Activated CD4-positive, alpha-beta T cell treated with anti-CD3 and anti-CD28 coated beads, Interleukin-10, Interleukin-2, amounts not matched to agents 100 ng/mL and 50 ng/mL, durations not matched to agents 16 hours and 8 hours (primary cell): ENCODE results near the gene CADPS.

ENCODE experiments used
- DNase-seq: peaks from one replicate; pipeline ENCODE4 v3.0.0-alpha.2; 2020

Gene CADPS

DNA sequence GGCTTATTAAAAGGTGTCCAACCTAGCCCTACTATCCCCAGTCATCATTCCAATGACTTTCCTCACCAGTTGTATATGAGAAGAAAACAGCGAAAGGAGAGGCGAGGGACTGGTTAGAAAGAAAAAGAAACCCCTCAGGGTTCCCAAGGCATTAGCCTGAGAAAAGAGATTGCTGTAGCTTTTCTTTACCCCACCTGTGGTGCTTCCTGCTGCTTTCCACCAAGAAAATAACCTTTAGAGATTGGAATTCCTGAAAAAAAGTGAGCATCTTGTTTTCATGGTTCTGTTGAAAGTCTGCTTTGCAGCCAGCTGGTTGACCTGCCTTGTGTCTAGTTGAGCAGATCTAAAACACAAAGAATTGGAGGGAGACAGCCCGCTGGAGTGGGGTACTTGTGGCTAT is 196.4 kb downstream of the CADPS start:
- DNase-seq, result no peak

- DNase-seq, result no peak
Measured at GRCh38 chr3:62677926-62678325, 197.3 kb downstream of the CADPS start.

DNA sequence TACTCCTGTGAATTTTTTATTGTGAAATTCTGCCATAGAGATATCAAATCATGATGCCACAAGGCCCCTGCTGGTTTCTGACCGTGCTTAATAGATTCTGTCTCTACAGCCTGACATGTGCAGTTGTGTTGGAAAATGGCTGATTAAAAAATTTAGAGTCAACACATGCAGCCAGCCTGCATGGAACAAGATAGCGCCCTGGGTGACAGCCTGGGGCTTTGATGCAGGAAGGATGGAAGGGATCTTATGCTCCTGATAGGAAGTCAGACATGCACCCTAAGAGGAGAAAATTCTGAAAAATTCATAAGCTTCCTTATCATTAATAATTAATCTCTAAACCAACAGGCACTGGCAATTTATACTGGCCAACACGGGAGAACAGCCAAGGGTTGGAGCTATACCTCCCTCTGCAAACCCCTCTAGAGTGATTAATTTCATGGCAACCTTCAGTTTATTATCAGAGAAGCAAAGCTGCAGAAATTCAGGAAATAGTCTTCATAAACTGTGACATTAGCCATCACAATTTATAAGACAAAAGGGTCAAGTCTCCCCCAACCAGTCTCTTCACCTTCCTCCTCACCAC is 198.4 kb downstream of the CADPS start:
- DNase-seq, result no peak

GRCh38 chr3:62675492-62675891 is 199.7 kb downstream of the CADPS start:
- no peak for DNase-seq

DNA sequence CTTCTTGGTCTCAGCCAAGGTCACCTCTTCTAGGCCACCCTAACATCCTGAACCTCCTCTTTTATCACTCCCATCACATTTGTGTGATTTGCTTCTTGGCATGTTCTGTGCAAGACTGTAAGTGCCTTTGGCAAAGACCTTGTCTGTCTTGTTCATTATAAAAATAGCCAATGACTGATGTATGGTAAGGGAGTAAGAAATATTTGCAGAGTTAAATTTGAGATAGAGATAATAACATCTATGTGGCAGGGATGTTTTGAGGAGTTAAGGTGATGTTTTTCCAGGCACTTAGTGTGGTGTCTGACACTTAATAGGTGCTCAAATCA is 202.3 kb downstream of the CADPS start:
- no peak for DNase-seq

- DNase-seq, result no peak
Measured at GRCh38 chr3:62672270-62672987, 202.8 kb downstream of the CADPS start.

DNA sequence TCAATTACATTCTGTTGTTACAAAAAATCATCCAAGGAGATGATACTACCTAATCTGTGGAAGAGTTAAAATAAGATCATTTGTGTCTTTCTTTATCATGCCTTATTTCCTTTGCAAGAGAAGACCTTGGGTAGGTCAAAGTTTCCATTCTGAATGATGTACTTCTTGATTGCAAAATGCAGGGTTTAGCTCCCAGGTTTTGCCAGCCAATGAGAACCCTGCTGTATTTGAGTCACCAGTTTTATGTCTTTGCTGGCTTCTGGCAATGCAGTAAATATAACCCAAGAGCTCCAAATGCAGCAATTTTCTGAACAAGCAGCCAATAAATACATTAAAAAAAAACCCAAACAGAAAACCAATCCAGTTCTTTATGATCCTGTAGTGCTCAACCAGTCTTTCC is 204.9 kb downstream of the CADPS start:
- DNase-seq, result no peak

DNA sequence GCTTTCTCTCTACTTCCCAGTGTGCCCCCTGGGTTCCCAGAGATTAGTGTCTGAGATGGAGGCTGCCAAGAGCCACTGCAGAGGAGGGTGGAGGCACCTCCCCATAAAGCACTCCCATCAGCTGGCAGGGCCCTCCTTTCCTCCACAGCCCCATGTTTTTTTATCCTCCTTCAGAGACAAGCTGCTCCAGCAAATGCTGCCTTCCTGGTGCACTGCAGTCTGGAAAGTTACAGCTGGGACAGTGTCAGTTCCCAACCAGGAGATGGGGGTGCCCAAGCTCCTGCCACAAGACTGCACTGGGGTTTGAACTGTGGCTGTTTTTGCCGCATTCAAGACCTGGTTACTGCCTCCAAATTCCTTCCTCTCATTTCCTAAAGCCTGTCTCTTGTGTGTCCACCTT is 206.1 kb downstream of the CADPS start:
- DNase-seq, result no peak

DNA sequence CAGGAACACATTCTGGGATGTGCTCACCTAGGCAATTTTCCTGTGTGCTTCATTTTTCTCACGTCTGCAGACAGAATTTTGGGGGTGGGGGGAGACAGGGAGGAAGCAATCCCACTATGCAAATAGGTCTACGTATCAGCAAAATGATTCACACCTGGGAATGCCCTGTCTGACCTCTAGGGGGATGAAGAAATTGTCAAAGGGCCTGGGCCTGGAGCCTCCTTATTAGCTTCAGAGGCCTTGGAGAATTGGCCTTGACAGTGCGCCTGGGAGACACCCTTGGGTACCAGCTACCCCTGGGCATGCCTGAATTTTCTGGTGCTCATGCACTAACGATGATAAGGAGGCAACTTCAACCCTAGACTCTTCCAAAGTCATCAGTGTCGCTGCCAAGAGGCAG is 207.5 kb downstream of the CADPS start:
- no peak for DNase-seq

DNA sequence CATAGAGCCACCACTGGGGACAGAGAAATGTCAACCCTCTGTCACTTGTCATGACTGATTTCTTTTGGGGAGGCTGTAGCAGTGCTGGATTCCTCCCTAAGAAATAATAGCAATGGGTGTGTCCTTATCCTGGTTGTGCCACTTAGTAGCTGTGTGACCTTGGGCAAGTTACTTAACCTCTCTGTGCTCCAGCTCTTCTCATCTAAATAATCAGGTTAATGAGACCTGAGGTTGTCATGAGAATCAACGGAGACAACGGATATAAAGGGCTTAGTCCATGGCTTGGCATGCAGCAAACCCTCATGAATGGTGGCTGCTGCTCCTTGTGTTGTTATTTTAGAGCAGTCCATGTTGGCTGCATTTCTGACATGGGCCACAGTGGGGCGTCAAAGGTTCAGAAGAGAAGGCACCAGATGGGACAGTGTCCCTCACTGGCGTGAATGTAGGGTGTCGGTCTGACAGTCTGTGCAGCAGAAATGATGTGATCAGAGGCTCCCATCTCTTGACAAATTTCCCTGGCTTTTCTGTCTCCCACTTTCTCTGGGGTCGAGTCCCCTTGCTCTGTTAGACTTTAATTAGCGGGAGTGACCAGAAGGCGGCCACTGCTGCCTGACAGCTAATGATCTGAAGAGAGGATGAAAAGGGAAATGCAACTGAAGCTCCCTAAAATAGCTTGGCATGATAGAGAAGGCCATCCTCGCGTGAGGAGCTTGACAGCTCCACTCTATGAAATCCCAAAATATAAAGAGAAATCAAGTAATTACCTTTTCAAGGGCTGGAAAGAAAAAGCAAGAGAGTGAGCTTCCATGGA is 209.4 kb downstream of the CADPS start:
- DNase-seq, result peak; percentile 58

DNA sequence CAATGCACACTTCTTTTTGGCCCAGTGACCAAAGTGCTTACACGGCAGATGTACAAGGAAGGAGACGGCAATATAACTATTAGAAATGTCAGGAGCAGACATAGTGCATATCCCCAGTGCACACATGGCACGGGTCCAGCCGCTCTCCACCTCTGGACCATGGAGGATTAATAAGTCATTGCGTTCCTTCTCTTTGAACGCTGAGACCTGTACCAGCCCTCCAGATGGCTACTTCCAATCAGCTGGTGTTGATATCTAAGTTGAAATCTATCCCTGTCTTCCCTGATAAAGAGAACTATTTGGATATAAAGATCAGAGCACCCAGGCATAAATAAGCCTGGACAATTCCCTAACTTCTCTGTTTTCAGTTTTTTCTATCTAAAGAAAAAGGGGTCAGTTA is 212.5 kb downstream of the CADPS start:
- no peak for DNase-seq

DNA sequence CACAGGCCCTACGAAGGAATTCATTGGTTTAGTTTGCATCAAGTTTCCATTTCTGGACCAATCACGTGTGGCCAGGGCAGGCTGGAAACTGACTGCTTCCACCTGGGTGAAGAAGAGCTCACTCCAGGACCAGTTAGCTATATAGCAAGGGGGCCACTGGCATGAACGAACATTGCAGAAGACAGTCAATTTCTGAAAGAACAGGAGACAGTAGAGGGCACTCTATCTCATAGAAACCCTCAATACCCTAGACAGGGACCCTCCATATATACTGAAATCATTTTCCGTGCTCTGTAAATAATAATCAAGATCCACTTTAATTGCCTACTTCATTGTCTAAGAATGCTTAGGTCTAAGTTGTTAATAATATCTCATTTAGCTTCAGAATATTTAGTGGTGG is 215.6 kb downstream of the CADPS start:
- DNase-seq, result no peak

DNA sequence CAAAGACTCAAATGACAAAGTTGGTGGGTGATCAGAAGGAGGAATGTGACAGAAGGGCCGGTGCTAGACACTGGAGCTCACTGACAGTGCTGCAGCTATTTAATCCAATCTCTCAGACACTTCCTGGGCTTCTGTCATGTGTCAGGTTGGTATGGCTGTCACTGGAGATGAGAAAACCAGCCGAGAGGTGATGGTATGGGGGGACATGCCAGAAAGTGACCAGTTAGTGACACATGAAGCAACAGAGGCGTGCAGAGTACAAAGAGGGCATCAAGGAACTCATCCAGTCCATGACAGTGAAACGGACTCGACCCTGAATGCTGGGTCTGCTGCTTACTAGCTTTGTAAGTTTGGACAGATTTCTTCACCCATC is 219.5 kb downstream of the CADPS start:
- no peak for DNase-seq

GRCh38 chr3:62655056-62655690 is 220.0 kb downstream of the CADPS start:
- DNase-seq, result no peak

- no peak for DNase-seq
Measured at GRCh38 chr3:62653796-62654195, 221.4 kb downstream of the CADPS start.

DNA sequence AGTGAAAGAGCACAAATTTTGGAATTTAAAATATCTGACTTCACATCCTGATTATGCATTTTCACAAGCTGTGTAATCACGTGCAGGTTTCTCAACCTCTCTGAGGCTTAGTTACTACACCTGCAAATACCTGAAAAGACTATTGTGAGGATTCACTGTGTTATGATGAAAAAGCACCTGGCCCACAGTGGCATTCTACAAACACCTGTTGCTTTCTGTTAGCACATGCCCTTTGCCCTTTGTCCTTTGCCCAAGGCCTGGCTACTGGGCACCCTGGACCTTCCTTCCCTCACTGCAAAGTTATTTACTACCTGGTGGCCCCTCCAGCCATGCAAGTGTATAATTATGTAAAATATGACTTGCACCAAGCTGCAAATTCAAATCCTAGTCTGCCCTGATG is 227.5 kb downstream of the CADPS start:
- no peak for DNase-seq

DNA sequence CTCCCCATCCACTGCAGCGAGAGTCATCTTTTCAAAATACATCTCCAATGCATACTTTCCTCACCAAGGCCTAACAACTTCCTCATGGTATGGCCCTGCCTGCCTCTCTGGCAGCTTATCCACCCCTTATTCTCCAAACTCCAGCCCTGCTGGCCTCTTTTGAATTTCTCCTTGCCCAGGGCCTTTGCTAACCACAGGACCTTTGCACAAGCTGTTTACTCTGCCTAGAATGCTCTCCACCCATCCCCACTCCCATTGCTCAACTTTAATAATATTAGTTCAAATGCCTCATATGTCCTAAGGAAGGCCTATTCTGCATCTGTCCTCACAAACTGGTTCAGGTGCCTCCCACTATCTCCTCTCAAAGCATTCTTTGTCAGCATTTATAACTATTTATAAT is 230.7 kb downstream of the CADPS start:
- no peak for DNase-seq

DNA sequence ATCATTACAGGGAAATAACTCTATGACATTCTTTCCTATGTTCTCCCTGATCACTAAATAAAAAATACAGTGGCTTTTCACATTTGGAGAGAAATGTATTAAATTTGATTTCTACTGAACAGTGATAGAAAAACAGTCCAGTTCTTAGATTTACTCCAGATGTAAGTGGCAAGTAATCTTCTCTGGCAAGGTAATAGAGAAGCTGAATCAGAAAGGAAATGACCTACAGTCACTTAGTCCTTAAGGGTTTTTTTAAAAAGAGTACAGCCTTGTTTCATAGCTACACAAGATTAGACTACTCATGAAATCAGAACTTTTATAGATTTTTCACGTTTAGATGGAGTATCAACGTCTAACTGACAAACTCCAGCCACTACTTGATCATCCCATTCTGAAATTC is 236.9 kb downstream of the CADPS start:
- no peak for DNase-seq

DNA sequence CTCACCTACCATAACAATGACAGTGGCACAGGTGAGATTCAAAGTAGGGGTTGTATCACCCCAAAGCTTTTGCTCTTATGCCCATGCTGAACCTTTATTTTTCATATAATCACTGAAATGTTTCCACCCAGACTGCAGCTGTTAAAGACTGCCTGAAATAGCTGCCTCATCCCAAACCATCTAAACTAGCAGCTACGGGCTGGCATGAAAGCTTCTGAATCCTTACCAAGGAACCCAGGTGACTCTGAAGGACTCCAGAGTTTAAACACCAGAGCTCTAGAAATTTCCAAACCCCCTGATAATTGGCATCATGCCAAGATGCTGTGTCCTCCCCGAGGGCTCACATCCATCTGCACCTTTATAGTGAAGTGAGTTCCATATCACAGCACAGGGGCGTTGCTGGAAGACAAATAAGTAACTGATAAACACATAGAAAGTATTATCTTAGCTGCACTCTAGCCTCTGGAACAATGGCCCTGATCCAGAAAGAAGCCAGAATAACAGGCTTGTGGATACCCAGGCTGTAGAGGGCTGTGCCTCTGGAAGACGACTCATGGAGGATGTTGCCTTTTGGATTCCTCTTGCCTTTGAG is 238.9 kb downstream of the CADPS start:
- no peak for DNase-seq

- no peak for DNase-seq
Measured at GRCh38 chr3:62632510-62633294, 242.5 kb downstream of the CADPS start.

DNA sequence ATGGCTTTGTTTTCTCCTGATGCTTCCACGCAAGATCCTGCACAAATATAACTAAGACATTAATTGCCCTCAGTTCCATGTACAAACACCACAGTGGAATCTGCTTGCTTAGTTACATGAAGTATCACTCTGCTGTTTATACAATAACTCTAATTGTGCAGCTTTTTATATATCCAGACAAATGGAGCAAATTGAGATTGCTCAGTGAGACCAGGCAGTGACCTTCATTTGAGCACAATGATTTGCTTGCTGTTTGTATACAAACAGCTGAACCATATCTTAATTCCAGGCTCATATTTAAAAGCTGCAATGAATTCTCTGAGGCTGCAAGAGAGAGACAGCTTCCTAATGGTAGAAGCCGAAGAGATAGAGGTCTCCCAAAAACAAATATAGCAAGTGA is 243.7 kb downstream of the CADPS start:
- DNase-seq, result no peak

DNA sequence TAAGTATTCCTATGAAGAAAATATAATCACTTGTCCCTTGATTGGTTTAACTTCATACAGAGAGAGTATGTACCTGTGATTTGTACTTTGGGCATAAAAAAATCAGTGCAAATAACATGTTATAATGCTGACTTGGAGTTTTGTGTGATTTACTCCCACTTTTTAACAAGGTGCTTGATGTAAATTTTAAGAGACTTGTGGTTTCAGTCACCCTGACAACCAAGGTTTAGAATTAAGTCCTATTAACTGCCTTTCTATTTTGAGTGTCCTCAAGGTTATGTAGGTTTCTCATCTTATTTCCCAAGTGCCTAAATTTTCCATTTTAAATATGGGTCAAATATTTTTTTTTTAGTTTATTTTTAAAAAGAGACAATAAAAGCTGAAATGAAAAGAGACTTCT is 244.6 kb downstream of the CADPS start:
- DNase-seq, result no peak

DNA sequence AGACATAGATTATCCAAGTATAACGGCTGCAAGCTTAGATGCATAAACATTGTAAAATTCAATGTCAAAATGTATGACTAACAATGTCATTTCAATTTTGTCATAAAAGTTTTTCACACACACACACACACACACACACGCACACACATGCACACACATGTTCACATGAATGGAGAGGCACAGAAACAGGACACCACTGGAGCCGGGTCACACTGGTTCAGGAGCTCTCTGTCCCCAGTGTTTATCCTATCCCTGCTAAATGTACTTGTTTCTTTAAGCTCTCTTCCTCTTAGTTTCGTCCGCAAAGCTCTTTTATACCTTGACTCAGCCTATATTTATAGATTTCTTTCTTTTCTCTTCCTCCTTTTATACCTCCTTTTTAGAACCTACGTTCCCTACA is 249.9 kb downstream of the CADPS start:
- no peak for DNase-seq
